ENCODE measurements around the gene FBN2.
"Not testable (repeated sequence)": the region's sequence is repeated elsewhere in the genome, so short reads cannot be mapped to it uniquely, and the experiment has no call there.

Gene FBN2

GRCh38 chr5:128432913-128433440 lies 105.1 kb downstream of the FBN2 start:
- in situ Hi-C loops (cut with MboI; ENCODE audit: low sequenced_read_pairs): no loop called here

GRCh38 chr5:128427921-128428320 lies 110.1 kb downstream of the FBN2 start:
- in situ Hi-C loops (cut with MboI; ENCODE audit: low sequenced_read_pairs): no loop called here

DNA sequence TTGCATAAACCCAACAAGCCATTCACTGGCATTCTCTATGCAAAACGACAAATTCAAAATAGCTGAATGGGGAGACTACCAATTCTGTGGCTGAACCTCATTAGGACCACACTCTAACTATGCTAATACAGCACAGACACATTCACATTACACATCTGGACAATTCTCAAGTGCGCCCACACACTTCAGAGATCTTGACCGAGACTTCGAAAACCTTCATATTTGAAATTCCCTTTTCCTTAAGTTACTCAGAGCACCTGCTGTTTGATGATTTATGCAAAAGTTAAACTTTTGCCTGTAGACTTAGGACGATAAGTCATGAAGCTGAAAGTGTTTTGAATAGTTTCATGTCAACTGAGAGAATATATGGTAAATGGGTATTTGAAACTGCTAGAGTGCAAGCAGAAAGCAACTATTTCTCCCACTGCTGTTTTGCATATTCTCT lies 111.9 kb downstream of the FBN2 start:
- in situ Hi-C loops (cut with MboI; ENCODE audit: low sequenced_read_pairs): no loop called here

DNA sequence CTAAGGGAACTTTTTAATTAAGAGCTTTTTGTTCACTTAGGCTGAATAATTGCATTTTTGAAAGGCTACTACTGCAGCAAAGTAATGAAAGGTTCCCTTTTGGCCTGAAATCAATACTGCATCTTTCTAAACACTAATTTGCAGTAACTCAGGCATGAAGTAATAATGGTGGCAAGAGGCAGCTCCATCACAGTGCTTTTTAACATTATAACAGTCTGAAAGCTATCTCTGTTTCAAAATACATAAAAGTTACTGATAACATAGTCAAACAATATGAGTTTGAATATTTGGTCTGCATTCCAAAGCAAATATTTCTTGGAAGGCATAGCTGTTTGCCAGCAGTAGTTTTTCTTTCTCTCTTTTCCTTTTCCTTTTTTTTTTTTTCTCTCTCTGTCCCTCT lies 113.4 kb downstream of the FBN2 start:
- in situ Hi-C loops (cut with MboI; ENCODE audit: low sequenced_read_pairs): no loop called here

GRCh38 chr5:128422612-128423011 lies 115.4 kb downstream of the FBN2 start:
- in situ Hi-C loops (cut with MboI; ENCODE audit: low sequenced_read_pairs): no loop called here

DNA sequence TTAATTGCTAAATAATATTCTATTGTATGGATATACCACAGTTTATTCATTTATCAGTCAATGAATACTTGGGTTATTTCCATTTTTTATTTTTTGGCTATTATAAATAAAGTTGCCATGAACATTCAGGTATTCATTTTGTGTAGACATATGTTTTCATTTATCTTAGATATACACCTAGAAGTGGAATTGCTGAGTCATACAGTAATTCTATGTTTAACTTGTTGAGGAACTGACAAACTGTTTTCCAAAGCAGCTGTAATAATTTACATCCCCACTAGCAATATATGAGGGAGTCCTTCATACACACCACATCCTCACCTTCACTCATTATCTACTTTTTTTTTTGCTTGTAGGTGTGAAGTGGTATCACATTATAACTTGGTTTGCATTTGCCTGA lies 123.6 kb downstream of the FBN2 start:
- in situ Hi-C loops (cut with MboI; ENCODE audit: low sequenced_read_pairs): no loop called here

DNA sequence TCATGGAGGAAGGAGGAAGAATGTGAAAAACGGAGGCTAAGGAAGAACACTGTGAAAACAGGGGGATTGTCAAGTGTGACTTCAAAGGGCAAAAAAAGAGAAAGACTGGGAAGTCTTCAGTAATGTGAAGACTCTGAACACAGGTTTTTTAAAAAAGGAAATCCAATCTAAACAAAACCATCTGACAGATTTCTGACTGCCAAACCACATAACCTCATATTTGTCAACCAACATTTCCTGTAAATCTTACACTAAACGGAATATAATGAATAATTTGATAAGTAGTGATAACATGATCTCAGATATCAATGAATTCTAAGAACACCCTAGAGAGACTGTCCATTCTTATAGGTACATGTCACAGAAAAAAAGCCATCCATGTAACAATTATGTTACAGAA lies 124.7 kb downstream of the FBN2 start:
- in situ Hi-C loops (cut with MboI; ENCODE audit: low sequenced_read_pairs): no loop called here

- in situ Hi-C loops (cut with MboI; ENCODE audit: low sequenced_read_pairs): no loop called here
Observed at GRCh38 chr5:128412145-128412930, 125.7 kb downstream of the FBN2 start.

- in situ Hi-C loops (cut with MboI; ENCODE audit: low sequenced_read_pairs): no loop called here
Observed at GRCh38 chr5:128409166-128409800, 128.8 kb downstream of the FBN2 start.

GRCh38 chr5:128408622-128409021 lies 129.4 kb downstream of the FBN2 start:
- in situ Hi-C loops (cut with MboI; ENCODE audit: low sequenced_read_pairs): no loop called here

DNA sequence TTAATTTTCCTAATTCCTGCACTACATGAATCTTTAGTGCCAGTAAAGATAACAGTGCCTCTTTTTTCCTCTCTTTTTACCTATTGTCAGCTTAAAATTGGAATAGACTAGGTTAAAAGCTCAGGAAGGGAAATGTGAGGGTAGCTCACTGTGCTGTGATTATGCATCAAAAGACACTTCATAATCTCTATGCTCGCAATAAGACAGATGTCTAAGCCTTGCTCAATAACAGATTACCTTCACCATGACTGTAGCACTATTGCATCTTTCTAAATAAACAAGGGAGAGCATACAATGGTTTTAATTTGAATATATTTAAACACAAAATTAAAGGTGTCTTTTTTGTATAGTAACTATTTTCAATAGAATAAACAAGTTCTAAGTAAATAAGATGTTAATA lies 130.1 kb downstream of the FBN2 start:
- in situ Hi-C loops (cut with MboI; ENCODE audit: low sequenced_read_pairs): no loop called here

DNA sequence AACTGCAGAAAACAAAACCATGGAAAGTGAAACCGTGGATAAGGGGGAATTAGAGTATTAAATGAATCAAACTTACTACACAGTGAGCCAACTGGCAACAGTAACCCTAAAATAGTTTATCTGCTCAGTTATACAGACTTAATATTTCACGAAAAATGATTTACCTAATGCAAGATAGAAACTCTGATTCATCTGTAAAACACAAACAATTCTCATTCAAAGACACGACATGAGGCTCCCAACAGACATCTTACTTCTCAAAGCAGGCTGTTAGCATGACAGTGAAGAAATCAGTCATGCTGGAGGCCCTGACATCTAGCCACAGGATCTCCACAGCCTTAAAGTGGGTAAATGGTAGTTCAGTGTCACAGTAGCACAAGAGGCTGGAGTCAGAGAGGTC lies 131.2 kb downstream of the FBN2 start:
- in situ Hi-C loops (cut with MboI; ENCODE audit: low sequenced_read_pairs): no loop called here

GRCh38 chr5:128405159-128405558 lies 132.9 kb downstream of the FBN2 start:
- in situ Hi-C loops (cut with MboI; ENCODE audit: low sequenced_read_pairs): no loop called here

DNA sequence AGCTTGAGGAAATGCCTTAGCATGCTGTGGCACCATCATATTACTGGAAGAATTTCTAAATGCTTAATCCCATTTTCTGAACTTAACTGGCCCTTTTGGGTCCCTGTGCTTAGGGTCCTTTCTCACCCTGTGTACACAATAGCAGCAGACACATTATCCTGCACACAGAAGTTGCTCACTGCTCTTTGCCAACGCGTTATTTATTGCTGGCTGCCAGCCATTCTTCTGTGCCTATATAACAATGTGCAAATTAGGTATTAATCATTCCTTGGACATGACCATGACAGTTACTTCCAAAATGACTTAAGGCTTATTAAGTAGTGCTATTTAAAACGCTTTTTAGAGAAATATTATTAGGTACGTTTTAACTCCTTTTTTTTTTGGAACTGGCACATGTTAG lies 134.7 kb downstream of the FBN2 start:
- in situ Hi-C loops (cut with MboI; ENCODE audit: low sequenced_read_pairs): no loop called here

GRCh38 chr5:128402506-128402905 lies 135.5 kb downstream of the FBN2 start:
- in situ Hi-C loops (cut with MboI; ENCODE audit: low sequenced_read_pairs): no loop called here

DNA sequence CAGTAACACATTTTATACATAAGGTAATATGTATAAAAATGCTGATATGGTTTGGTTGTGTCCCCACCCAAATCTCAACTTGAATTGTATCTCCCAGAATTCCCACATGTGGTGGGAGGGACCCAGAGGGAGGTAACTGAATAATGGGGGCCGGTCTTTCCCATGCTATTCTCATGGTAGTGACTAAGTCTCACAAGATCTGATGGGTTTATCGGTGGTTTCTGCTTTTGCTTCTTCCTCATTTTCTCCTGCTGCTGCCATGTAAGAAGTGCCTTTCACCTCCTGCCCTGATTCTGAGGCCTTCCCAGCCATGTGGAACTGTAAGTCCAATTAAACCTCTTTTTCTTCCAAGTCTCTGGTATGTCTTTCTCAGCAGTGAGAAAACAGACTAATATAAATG lies 137.3 kb downstream of the FBN2 start:
- in situ Hi-C loops (cut with MboI; ENCODE audit: low sequenced_read_pairs): not testable (repeated sequence)

GRCh38 chr5:128399111-128399510 lies 138.9 kb downstream of the FBN2 start:
- in situ Hi-C loops (cut with MboI; ENCODE audit: low sequenced_read_pairs): no loop called here

DNA sequence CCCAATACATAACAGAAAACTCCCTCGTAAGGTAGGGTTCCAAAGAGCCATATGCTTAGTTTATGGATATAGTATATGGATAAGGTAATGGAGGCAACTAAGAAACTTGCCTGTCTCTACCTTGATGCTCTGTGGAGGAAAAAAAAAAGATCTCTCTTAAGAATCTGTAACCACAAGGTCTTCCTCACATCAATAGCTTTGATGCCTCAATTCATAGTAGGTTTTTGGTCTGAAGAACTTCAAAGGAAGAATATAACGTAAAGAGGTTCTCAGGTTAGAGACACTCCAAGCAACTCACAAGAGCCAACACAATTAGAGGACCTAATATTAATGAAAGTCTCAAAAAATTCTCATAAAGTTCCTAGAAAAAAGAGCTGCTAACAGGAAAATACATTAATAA lies 140.2 kb downstream of the FBN2 start:
- in situ Hi-C loops (cut with MboI; ENCODE audit: low sequenced_read_pairs): no loop called here

DNA sequence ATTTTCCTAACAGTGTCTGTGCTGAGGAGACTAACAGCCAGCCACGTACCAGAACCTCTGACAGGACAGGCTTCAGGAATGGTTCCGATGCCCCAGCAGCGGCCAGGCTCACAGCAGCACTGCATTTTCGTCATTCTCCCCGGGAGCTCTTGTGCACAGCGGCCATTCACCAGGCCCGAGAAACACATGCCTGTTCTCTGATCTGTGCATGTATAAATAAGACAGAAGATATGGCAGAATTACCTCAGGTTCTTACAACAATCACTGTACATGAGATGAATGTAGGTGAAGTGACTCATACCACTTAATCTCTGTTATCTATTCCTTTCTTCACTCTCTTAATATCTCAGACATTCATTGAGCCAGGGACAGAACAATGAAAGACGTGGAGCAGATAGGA lies 143.0 kb downstream of the FBN2 start:
- in situ Hi-C loops (cut with MboI; ENCODE audit: low sequenced_read_pairs): no loop called here

DNA sequence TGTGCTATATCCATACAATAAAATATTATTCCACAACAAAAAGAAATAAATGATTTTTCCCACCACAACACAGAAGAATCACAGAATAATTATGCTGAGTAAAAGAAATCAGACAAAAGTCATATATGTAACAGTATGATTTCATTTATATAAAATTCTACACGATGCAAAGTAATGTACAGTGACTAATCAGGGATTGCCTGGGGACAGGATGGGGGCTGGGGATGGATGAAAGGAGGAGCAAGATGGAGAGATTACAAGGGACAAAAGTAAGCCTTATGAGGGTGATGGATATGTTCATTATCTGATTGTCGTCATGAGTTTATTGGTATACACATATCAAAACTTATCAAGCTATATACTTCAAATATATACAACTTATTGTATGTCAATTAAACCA lies 154.0 kb downstream of the FBN2 start:
- in situ Hi-C loops (cut with MboI; ENCODE audit: low sequenced_read_pairs): no loop called here

GRCh38 chr5:128380337-128380736 lies 157.7 kb downstream of the FBN2 start:
- in situ Hi-C loops (cut with MboI; ENCODE audit: low sequenced_read_pairs): no loop called here

DNA sequence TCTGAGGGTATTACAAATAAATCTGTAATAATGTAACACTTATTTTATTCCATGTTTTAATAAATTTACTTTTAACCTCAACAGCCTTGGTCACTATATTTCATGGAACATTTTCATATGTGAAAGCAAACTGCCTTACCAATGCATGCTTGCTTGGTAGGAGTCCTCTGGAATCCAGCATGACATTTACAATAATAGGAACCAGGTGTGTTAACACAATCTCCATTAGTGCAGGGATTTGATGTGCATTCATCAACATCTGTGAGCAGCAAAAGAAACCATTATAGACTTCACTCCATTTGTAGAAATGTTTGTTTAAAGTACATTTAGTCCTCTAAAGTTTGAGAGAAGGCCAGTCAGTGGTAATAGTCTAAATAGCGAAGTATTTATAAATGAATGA lies 159.4 kb downstream of the FBN2 start:
- in situ Hi-C loops (cut with MboI; ENCODE audit: low sequenced_read_pairs): no loop called here
